HepG2 (cell line): ENCODE results near the gene CLEC16A. TPM values are rescaled to one million over a fixed set of nuclear protein-coding genes. Genes with fewer than 3 reads are reported as not detected.

Experiments
- ATAC-seq: fragments of 200-7000 bp; cut with Tn5 transposase; 3 replicates; pipeline ENCODE4 v1.9.1; 2020; ENCODE audit warnings: mild to moderate bottlenecking, moderate library complexity
- BruUV-seq: library from RNA; stranded (reverse); fragments of 400-500 nt; replicated peaks from 2 replicates; lab custom pipeline; 2021; lab: Mats Ljungman, UMichigan
- CTCF ChIA-PET: fragments of 300-600 bp; formaldehyde crosslinking; extraction: SDS; loops from one replicate; lab custom pipeline; 2021; ENCODE audit warnings: low total read pairs, inconsistent platforms, low intra/inter-chr PET ratio; lab: Yijun Ruan, JAX
- POLR2A ChIA-PET: fragments of 350-600 bp; sonication (Branson Sonifier 250); formaldehyde crosslinking; loops from one replicate; lab custom pipeline; 2020; ENCODE audit warnings: antibody characterized with exemption, inconsistent platforms; lab: Yijun Ruan, JAX
- DNase-seq: peaks from one replicate; pipeline ENCODE4 v3.0.0-alpha.2; 2015; ENCODE audit warnings: low spot score
- FAIRE-seq: peaks from 3 replicates; lab custom pipeline; 2011; peaks lifted over from hg19 to GRCh38; lab: Jason Lieb, UNC
- H2AFZ ChIP-seq: one replicate; pipeline ENCODE4 v1.6.1; 2011; ENCODE audit warnings: low read length, inconsistent platforms
- H3K27ac ChIP-seq: fragments of 300-600 bp; 3 replicates; pipeline ENCODE4 v1.8.0; 2011; ENCODE audit warnings: mixed run types, mild to moderate bottlenecking, mixed read lengths, low read length, inconsistent platforms; ENCODE audit not compliant: insufficient read depth; ENCODE audit errors: extremely low read length
- H3K27me3 ChIP-seq, 2 experiments: fragments of 200-600 bp in 1 of 2; 2 replicates in 1 of 2; 3 replicates in 1 of 2; pipeline versions ENCODE4 v1.6.0 to v1.8.0; 2011; ENCODE audit warnings: low read length in 2 of 2, mild to moderate bottlenecking in 2 of 2, moderate library complexity in 2 of 2, inconsistent platforms in 1 of 2; ENCODE audit not compliant: insufficient read depth in 2 of 2, control insufficient read depth in 1 of 2
- H3K36me3 ChIP-seq, 2 experiments: fragments of 200-600 bp in 1 of 2; replicated peaks in 1 of 2; 2 replicates in 1 of 2; 3 replicates in 1 of 2; pipeline versions ENCODE4 v1.5.1 to v1.8.0; 2011; ENCODE audit warnings: low read length in 2 of 2, inconsistent platforms in 1 of 2; ENCODE audit not compliant: insufficient read depth in 2 of 2, control insufficient read depth in 1 of 2
- H3K4me1 ChIP-seq: 2 replicates; pipeline ENCODE4 v1.5.1; 2012; ENCODE audit warnings: low read length, inconsistent platforms; ENCODE audit not compliant: insufficient read depth
- H3K4me2 ChIP-seq: 2 replicates; pipeline ENCODE4 v1.6.0; 2011; ENCODE audit warnings: low read depth, low read length, inconsistent platforms
- H3K4me3 ChIP-seq, 3 experiments: fragments of 200-600 bp in 1 of 3; sonication (generic), shearing (Covaris generic) in 1 of 3; replicated peaks in 1 of 3; 2 replicates each; pipeline ENCODE4 v1.5.1; 2011 to 2016; ENCODE audit warnings: low read length in 3 of 3, inconsistent platforms in 2 of 3, low read depth in 2 of 3, mild to moderate bottlenecking in 2 of 3, control low read depth in 1 of 3, mixed read lengths in 1 of 3; ENCODE audit not compliant: insufficient read depth in 1 of 3
- H3K79me2 ChIP-seq: one replicate; pipeline ENCODE4 v1.6.1; 2011; ENCODE audit warnings: low read length, inconsistent platforms; ENCODE audit not compliant: insufficient read depth
- H3K9ac ChIP-seq: 2 replicates; pipeline ENCODE4 v1.6.0; 2011; ENCODE audit warnings: mild to moderate bottlenecking, low read depth, low read length, inconsistent platforms; ENCODE audit not compliant: insufficient read depth
- H3K9me3 ChIP-seq: 2 replicates; pipeline ENCODE4 v1.5.1; 2012; ENCODE audit warnings: mild to moderate bottlenecking, low read length
- H4K20me1 ChIP-seq: 2 replicates; pipeline ENCODE4 v1.6.0; 2011; ENCODE audit warnings: inconsistent platforms, mild to moderate bottlenecking, low read length, moderate library complexity; ENCODE audit not compliant: insufficient read depth
- AHDC1 ChIP-seq: sonication (generic); formaldehyde crosslinking; IDR thresholded peaks from 2 replicates; pipeline ENCODE4 v1.5.1; 2020; ENCODE audit warnings: mild to moderate bottlenecking, missing genetic modification reagents, borderline replicate concordance
- MIER3 ChIP-seq: IDR thresholded peaks from 2 replicates; pipeline ENCODE4 v1.6.1; 2016; ENCODE audit warnings: missing compliant biosample characterization, borderline replicate concordance
- NFE2L2 ChIP-seq: fragments of 150-350 bp; IDR thresholded peaks from 2 replicates; pipeline ENCODE4 v1.6.1; 2014; ENCODE audit warnings: low read length
- ZBTB38 ChIP-seq: sonication (generic); formaldehyde crosslinking; IDR thresholded peaks from 2 replicates; pipeline ENCODE4 v1.5.1; 2020; ENCODE audit warnings: mild to moderate bottlenecking, missing genetic modification reagents
- ZNF460 ChIP-seq: sonication (generic); formaldehyde crosslinking; IDR thresholded peaks from 2 replicates; pipeline ENCODE4 v1.5.1; 2020; ENCODE audit warnings: missing genetic modification reagents, mild to moderate bottlenecking, borderline replicate concordance
- ZNF547 ChIP-seq: sonication (generic); formaldehyde crosslinking; IDR thresholded peaks from 2 replicates; pipeline ENCODE4 v1.5.1; 2020; ENCODE audit warnings: mild to moderate bottlenecking, missing genetic modification reagents
- WGBS: methylation state at CpG from one replicate; pipeline ENCODE4 v1.1.6; 2017; ENCODE audit warnings: low lambda C conversion rate; 5-methylcytosine and 5-hydroxymethylcytosine counted together
- in situ Hi-C: cut with HindIII; loops from 2 replicates; pipeline ENCODE4 v1.10.0; 2017; ENCODE audit warnings: low pct_unique_long_range_greater_than_20kb; ENCODE audit not compliant: extremely low pct_ligation_motif_present
- intact Hi-C: fragments of 100-400 bp; cut with micrococcal nuclease; formaldehyde crosslinking; loops from one replicate; pipeline ENCODE4 v1.10.0; 2022; ENCODE audit not compliant: unreplicated experiment
- polyA plus RNA-seq, 8 experiments: library from polyadenylated mRNA; depleted of rRNA in 3 of 8; stranded (reverse) in 7 of 8; unstranded in 1 of 8; fragments of >200 nt; fragmentation: Illumina TruSeq in 4 of 8; extraction: Trizol in 4 of 8; gene quantifications; 2 replicates each; pipeline versions ENCODE4 v1.2.1 to v1.2.3, GENCODE V29; 2011 to 2016; ENCODE audit warnings: low read depth in 4 of 8, missing spikeins in 1 of 8, mixed read lengths in 1 of 8; ENCODE audit not compliant: insufficient read depth in 1 of 8
- total RNA-seq, 5 experiments: library from RNA; depleted of rRNA; stranded (reverse); fragments of >200 nt; fragmentation: Illumina TruSeq; extraction: Trizol; gene quantifications; 2 replicates each; pipeline ENCODE4 v1.2.3, GENCODE V29; 2016; ENCODE audit warnings: low read depth in 1 of 5

CLEC16A gene
- total and polyA plus RNA-seq, 2 of the 13 experiments (the other 11 are each of a cell fraction or from before 2014, with no cell fraction given): 8.5 to 10.3 TPM

DNA sequence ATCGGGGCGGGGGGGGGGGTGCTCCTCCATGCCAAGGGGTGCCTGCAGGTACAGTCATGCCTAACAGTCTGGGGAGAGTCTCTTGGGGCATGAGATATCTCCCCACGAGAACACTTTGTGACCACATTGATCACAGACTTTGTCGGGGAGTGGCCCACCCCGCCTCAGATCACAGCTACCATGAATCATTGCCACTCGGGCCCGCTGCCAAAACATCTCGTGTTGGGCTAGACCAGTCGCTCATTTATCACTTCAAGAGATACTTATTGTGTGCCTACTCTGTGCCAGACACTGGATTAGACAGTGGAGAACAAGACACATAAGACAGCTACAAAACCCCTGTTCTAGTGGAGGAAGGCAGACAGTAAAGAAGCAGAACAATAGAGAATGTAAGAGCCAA lies 72.6 kb downstream of the CLEC16A start (continued):
- TF ChIP-seq NFE2L2: no peak
- 0 out of 2 replicates have a peak, but pooled peaks have one; percentile 11 for TF ChIP-seq AHDC1
- TF ChIP-seq ZNF460 (CRISPR knock-in tag): no peak
- no peak for TF ChIP-seq MIER3 (CRISPR knock-in tag)

- H3K36me3 ChIP-seq: peaks cover 4 to 7% of the 10 kb centered on the region in 2 experiments; a peak in 3 of 5 replicates
- H3K79me2 ChIP-seq: no peaks in the 10 kb centered on the region
- H3K9ac ChIP-seq: no peak overlapping the region
- H3K4me3 ChIP-seq: no peak overlapping the region
- intact Hi-C loops: no loop called here
- ATAC-seq: no peak
- no peaks in the 10 kb centered on the region for H4K20me1 ChIP-seq
- no TSS peak for BruUV-seq
- H3K4me1 ChIP-seq: peaks cover 22% of the 10 kb centered on the region
- H3K27ac ChIP-seq: no peak overlapping the region
- TF ChIP-seq ZNF547 (CRISPR knock-in tag): 0 out of 2 replicates have a peak, but pooled peaks have one; percentile 10
- TF ChIP-seq ZBTB38: no peak
- no peaks in the 10 kb centered on the region for H3K9me3 ChIP-seq
- 95% methylated on average over 2 of the region's 2 CpGs for WGBS
- ChIA-PET CTCF (no interaction called here), POLR2A (interaction anchor here (1.8 kb wide), 1 partner anchor 122 kb away, joined by 7 read pairs; no protein-coding TSS in a partner anchor)
- H3K27me3 ChIP-seq: no peaks in the 10 kb centered on the region
- no peak for FAIRE-seq
- in situ Hi-C loops: no loop called here
- DNase-seq: no peak
- no peak overlapping the region for H2AFZ ChIP-seq
- no peak overlapping the region for H3K4me2 ChIP-seq
Measured at GRCh38 chr16:11017499-11017898, 73.1 kb downstream of the CLEC16A start.
